IMR-90 (cell line): ENCODE data around the gene ARVCF.

Source experiments
- CTCF ChIP-seq: conservative IDR thresholded peaks from 2 replicates; pipeline ENCODE4 v1.5.1; 2012; ENCODE audit warnings: mild to moderate bottlenecking, low read depth, low read length, improper control_type of control experiment
- MXI1 ChIP-seq: IDR thresholded peaks from 2 replicates; pipeline ENCODE4 v1.6.1; 2012; ENCODE audit warnings: low read depth, mild to moderate bottlenecking, low read length, moderate library complexity, borderline replicate concordance
- NFE2L2 ChIP-seq: fragments of 150-350 bp; IDR thresholded peaks from 2 replicates; pipeline ENCODE4 v1.6.1; 2016; ENCODE audit warnings: low read depth, mild to moderate bottlenecking, low read length

GRCh38 chr22:19931514-19931913 is 85.1 kb downstream of the ARVCF start:
- TF ChIP-seq MXI1 (no peak), CTCF (no peak), NFE2L2 (no peak)
